GM21723 (cell line): Measurements from ENCODE around the gene DKC1.
"Not testable (repeated sequence)": the region's sequence is repeated elsewhere in the genome, so short reads cannot be mapped to it uniquely, and the experiment has no call there.

ENCODE experiments used
- ATAC-seq: cut with Tn5 transposase; IDR thresholded peaks from one replicate; pipeline ENCODE4 v1.9.1; 2021; ENCODE audit warnings: mild to moderate bottlenecking, moderate library complexity; ENCODE audit not compliant: unreplicated experiment

Gene DKC1

GRCh38 chrX:154785716-154786115 lies 23.1 kb downstream of the DKC1 start:
- no peak for ATAC-seq

DNA sequence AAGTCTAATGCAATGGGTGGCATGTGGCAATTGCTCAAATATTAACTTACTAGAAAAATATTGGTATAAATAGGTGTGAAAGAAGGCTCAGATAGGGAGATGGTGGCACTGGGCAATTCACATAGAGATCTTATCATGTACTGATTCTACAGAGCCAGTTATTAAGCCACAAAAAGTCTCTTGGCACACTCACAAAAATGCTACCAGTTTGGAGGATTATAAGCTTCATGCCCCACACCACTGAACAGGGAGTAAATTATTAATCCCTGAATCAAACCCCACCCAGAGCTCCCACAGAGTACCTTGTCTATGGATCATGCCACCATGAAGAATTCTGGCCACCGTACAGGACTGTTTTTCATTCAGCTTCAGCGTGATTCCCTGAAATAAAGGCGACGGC lies 28.8 kb downstream of the DKC1 start:
- ATAC-seq, result no peak

- ATAC-seq, result no peak
These were observed 29.3 kb downstream of the DKC1 start for GRCh38 chrX:154791939-154792338.

DNA sequence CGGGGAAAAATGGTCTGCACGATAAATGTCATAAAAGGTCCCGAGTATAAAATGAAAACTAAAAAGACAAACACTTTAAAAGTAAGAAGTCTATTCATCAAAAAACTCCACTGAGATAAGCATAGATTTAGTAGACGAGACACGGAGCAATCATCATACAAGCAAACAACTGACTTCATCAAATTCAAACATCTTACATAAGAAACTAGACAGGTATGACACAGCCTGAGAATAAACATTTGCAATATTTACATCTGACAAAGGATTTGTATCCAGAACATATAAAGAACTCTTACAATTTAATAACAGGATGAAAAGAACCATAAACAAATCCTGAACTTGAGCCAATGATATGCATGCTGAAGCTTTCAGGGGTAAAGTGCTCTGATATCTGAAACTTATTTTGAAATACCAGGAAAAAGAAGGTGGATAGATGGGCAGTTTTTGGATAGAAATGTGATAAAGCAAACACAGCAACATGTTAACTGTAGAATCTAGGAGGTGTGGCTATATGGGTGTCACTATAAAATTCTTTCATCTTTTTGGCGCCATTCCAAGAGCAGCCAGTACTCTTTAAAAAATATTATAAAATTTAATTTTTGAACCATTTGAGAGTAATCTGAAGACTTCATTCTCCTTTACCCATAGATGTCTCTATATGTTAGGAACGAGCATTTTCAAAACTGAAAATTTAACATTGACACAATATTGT lies 30.6 kb downstream of the DKC1 start:
- ATAC-seq, result no peak

- no peak for ATAC-seq
These were observed 32.4 kb downstream of the DKC1 start for GRCh38 chrX:154795016-154795415.

- ATAC-seq, result no peak
These were observed 34.3 kb downstream of the DKC1 start for GRCh38 chrX:154797006-154797405.

DNA sequence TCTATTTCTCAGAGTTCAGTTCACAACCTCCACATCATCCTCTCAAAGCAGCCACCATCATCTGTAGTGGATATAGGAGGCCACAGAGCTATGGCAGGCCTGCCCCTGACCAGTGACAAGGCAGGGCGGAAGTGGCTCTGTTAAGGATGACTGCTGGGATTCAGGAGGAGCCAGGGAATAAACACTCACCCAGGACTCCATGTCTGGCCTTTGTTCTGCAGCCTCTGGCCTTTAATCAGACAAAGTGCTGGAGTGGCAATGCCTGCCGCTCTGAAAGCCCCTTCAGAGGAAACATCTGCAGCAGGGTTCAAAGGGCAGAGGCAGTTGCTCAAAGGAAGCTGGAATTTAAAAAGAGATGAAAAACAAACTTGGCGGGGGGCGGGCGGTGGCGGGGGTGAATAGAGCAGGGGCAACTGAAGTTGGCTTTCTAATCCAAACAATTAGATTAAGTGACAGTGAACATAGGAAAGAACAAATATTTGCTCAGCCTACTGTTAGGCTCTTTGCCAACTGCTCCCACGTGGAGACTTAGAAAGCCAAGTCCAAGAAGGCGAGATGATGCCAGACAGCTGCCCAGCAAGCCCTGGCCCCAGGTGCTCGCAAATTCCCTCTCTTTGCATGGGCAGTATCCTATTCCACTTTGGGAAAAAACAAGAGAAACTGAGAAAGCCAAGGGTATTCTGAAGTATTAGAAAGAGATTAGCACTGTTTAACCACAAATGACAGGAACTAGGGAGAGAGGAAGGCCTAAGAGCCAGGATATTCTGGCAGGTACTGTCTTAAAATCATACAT lies 37.1 kb downstream of the DKC1 start:
- no peak for ATAC-seq

- no peak for ATAC-seq
These were observed 38.0 kb downstream of the DKC1 start for GRCh38 chrX:154800478-154801210.

DNA sequence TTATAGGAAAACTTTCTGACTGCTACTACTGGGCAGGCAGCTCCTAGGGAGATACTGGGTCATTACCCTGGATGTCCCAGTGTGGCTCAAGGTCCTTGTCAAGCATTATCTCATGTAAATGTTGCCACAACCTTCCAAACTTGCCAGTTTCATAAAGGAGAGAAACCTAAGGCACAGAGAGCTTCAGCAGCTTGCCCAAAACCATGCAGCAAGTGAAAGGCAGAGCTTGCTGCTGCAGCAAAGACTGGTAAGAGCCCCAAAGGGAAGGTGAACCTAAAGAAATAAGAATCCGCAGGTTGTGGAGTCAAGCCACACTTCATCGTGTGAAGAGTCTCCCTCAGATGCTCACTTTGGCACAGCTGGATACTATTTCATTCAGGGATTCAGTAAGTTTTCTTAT lies 40.3 kb downstream of the DKC1 start:
- ATAC-seq, result no peak

- no peak for ATAC-seq
These were observed 41.7 kb downstream of the DKC1 start for GRCh38 chrX:154804261-154804956.

DNA sequence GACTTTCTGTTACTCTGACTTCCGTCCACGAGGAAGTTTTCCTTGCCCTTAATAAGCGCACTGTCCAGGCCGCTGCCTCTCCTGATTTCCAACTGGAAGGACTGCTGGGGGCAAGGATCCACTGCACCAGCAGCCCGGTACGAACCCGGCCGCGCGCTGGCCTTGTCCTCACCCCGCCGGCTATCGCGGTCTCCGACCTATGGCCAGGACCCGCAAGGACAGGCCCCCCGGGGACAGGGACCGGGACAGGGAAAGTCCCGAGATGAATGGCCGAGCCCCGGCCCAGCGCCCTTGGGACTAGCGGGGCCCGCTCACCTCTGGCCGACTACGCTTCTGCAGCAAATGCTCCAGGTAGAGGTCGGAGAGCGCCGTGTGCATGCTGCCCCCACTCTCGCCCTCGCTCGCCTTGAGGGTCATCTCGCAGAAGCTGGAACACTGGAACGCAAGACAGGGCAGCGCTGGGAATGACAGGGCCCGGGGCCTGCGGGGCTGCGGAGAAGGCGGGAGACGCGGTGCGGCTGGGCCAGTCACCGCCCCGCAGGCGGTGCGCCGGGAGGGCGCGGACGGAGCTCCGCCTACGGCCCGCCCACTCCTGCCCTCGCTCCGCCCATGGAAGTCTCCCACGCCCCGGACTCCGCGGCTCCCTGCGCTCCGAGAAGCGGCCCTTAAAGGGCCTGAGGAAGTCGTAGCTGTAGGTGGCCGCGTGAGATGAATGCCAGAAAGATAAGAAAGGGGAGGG lies 42.5 kb downstream of the DKC1 start, which contains the start of gene MPP1:
Gene MPP1, minus strand, starts transcription at position 529 of the 739 bp plus-strand sequence. Its CDS starts 112 bp downstream, at position 417.
- ATAC-seq, result peak; percentile 96

- ATAC-seq, result no peak
These were observed 43.0 kb downstream of the DKC1 start for GRCh38 chrX:154805696-154806091.

DNA sequence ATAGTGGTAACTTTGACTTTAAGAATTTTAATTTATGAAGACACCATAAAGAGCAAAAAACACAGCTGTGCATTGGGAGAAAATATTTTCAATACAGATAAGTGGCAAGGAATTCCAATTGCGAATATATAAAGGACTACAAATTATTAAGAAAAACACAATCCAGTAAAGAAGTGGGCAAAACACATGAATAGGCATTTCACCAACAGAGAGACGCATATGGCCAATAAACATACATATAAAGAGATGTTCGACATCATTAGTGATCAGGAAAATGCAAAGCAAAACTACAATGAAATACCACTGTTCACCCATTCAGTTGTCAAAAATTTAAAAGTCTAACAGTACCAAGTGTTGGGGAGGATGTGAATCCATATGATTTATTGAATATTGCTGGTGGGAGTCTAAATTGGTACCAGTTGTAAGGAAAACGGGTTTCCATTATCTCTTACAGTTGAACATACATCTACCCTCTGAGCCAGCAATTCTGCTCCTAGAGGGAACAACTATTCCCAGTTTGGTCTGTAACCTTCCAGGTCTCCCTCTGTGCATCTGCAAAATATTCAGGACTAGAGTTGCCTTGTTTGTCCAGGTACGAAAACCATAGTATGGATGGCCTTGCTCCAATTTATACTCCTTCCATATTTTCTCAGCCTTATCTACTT lies 44.3 kb downstream of the DKC1 start:
- ATAC-seq, result no peak

GRCh38 chrX:154809939-154810665 lies 47.4 kb downstream of the DKC1 start:
- ATAC-seq, result no peak

DNA sequence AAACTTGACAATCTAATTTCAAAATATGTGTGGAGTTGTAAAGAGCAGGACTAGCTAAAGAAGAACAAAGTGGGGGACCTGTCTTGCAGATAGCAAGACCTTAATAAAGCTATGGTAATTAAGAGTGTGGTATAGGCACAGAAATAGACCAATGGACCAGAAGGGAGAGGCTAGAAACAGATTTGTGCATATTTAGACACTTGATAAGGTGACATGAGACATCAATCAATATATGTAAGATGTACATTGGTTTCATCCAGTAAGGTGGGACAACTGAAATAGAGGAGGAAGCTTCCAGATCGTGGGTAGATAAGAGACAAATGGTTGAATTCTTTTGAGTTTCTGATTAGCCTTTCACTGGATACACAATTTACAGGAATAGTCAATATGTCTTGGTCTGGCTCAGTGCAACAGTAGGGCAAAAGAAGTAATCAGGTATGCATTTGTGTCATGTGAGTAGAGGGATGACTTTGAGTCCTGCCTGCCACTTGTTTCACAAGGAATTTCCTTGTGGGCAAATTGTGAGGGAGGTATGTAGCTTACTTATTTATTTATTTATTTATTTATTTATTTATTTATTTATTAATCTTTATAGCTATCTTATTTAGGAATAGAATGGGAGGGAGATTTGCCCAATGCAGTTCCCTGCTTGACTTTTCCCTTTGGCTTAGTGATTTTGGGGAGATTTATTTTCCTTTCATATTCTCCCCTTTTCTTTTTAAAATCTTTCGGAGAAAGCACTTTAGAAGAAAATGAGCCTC lies 49.9 kb downstream of the DKC1 start:
- no peak for ATAC-seq

DNA sequence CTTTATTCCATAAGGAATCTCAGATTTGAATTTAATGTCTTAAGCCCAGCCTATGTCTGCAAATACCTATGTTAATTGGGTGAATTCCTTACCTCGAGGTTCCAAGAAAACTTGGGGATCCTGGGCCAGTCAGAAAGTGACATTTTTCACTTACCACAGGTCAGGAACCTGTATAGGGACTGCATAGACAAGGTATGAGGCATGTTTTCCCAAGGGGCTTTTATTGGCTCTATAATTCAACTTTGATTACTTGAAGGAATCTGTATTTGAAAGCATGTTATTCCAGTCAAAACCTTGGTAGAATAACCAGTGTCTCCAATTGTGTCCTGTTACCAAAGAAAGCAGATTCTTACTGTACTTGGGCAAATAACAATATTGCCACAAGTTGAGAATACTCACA lies 51.1 kb downstream of the DKC1 start:
- ATAC-seq, result no peak

- no peak for ATAC-seq
These were observed 52.7 kb downstream of the DKC1 start for GRCh38 chrX:154815274-154815818.

DNA sequence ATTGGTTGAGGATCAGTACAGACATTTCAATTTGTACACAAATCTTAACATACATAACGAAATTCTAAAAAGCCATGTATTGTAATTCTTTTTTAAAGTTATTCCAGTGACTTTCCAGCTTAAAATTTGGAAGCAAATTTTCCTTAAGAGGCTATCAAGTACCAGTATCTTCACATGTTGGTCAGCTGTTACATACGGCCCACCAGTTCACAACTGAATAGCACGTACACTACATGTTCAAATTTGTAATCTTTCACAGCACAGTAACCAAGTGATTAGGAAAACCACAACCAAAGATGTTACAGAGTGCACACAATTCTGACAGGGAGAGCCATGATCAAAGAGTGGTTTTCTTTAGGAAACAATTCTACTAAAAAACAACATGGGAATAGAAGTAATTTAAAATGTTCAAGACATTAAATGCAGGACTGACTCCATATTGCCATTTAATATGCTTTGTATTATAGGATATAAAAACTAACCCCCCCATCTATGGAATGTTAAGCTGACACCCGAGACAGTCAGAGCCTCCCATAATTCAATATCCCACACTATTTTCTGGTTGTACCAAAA lies 53.7 kb downstream of the DKC1 start:
- ATAC-seq, result not testable (repeated sequence)
